Endometrial microvascular endothelial cells (primary cell): ENCODE measurements around the gene ARHGAP29. TPM values are rescaled to one million over a fixed set of nuclear protein-coding genes. Genes with fewer than 3 reads are reported as not detected.

Experiments used
- in situ Hi-C: cut with HindIII; loops from 2 replicates; pipeline ENCODE4 v1.10.0; 2017; ENCODE audit warnings: low sequenced_read_pairs, low pct_unique_long_range_greater_than_20kb; ENCODE audit errors: inconsistent ontology term
- total RNA-seq: library from RNA; depleted of rRNA; stranded (reverse); fragments of >200 nt; gene quantifications from one replicate; pipeline ENCODE4 v1.2.3, GENCODE V29; 2015; ENCODE audit errors: inconsistent ontology term

ARHGAP29 gene
- total RNA-seq, 1 donor from 2014 or later, result 139 TPM

DNA sequence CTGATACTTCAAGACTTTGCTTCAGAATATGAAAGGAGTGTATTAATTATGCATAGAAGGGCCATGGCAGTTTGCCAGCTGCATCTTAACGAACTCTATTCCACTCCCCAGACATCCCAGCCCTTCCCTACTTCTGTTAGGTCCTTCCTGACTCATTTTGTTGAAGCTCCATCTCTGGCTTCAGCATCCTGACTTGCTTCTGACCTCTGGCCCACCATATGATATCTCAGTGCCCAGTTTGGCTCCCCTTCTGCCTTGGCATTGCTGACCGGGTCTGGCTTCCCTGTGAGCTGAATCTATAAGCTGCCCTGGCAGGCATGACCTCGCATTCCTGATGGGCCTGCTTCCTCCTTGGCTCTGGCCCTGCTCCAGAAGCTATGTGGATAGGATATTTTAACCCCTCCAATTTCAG is 27.6 kb upstream of the ARHGAP29 start:
- in situ Hi-C loops, result no loop called here

GRCh38 chr1:94260635-94261387 is 23.4 kb upstream of the ARHGAP29 start:
- in situ Hi-C loops, result no loop called here

- in situ Hi-C loops, result no loop called here
Observed at GRCh38 chr1:94259635-94260289, 22.4 kb upstream of the ARHGAP29 start.

DNA sequence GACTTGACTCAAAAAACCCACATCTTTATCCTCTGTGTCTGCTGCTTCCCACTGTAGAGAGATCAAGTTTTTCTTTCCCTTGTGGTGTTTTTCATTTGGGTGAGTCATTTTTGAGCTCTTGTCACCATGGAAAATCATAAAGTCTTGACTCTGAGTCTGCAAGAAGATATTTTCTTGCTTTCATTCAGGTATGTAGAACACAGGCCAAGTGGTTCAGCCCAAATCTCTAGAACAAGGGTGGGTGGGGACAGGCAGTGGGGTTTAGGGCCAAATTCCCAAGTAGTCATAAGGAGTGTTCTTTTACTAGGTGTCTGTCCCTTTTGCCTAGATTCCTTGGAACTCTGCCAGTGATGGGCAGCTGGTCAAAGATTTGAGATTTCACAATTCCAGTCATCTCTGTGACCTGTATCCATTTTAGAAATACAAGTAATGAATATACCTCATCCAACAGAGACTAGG is 21.5 kb upstream of the ARHGAP29 start:
- in situ Hi-C loops, result no loop called here

DNA sequence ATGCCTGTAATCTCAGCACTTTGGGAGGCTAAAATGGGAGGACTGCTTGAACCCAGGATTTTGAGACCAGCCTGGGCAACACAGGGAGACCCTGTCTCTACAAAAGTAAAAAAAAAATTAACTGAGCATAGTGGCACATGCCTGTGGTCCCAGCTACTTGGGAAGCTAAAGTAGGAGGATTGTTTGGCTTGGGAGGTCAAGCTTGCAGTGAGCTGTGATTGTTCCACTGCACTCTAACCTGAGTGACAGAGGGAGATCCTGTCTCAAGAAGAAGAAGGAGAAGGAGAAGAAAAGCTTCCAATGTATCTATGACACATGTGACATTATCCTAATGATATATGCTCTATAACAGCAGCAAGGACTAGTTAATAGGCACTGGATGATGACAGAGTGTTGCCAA is 20.1 kb upstream of the ARHGAP29 start:
- in situ Hi-C loops, result no loop called here

- in situ Hi-C loops, result no loop called here
Observed at GRCh38 chr1:94255476-94255875, 18.1 kb upstream of the ARHGAP29 start.

DNA sequence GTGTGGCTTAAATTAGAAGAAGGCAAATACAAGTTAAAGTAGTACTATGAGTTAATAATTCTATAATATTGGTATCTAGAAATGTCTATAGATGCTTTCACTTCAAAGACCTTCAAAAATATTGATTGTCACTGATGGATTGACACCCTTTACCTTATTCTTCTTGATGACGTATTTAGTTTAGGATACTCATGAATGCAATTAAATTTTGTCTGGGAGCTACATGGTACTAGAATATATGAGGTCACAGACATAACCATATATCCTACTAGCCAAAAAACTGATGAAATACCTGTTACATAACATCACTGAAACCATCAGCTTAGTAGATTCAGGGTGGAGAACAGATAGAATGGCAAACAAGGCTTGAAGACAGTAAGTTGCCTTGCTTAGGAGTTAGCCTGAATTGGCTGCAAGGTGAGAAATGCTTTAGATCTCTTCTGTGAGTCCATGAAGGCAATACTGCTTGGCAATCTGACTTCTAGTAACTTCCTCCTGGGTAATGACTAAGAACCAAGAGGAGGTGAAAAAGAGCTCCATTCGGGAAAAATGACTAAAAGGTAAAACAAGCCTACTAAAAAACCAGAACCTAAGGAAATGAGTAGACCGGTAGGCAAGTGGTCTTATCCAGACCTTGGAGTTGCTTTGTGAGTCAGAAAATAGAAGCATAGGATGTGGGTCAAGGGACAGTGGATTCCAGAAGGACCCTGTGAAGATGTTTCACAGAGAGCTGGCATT is 16.9 kb upstream of the ARHGAP29 start:
- in situ Hi-C loops, result no loop called here

DNA sequence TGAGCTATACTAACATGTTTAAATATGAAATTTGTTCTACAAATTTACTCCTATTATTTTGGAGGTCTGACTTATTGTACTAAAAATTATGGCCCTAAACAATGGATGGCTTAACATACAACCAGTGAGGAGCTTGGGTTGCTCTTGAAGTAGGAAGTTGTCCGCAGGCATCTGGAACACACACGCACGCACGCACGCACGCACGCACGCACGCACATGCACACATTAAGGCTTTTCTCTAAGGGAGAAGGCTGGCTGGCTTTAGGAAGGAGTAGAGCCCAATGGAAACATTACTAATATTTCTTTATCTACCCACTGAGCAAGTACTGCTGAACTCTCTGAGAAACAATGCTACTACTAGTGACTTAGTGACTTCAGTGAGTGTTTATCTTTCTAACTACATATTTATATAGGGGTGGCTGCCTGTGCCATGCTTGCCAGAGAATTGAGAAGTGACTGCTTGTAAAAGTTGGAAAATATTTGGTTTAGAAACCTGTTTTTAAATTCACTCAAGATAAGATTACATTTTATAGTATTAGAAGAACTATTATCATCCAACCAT is 16.2 kb upstream of the ARHGAP29 start:
- in situ Hi-C loops, result no loop called here

- in situ Hi-C loops, result no loop called here
Observed at GRCh38 chr1:94250341-94250740, 13.0 kb upstream of the ARHGAP29 start.

DNA sequence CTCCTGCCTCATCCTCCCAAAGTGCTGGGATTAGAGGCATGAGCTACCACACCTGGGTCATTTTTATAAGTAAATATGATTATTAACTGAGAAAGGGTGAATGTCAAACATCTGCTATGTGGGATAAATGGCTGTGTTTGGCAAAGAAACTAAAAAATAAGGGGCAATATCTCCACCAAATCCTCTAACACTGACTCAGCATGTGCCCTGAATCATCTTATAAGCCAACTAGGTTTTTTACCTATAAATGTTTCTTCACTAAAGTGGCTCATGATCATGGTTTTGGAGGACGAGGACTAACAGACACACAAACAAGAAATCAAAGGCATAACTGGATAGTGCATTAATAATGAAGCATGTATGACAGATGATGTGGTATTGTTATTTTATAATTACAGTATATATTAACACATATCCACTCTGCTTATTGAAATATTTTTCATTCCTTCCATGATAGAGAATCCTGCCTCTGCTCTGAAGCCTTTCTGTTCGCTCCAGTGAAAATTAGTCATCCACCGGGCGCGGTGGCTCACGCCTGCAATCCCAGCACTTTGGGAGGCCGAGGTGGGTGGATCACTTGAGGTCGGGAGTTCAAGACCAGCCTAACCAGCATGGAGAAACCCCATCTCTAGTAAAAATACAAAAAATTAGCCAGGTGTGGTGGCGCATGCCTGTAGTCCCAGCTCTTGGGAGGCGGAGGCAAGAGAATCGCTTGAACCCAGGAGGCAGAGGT is 11.7 kb upstream of the ARHGAP29 start:
- in situ Hi-C loops, result loop anchor here (10.0 to 25.0 kb wide), 2 partner anchors 66 to 212 kb away; no protein-coding TSS in a partner anchor

DNA sequence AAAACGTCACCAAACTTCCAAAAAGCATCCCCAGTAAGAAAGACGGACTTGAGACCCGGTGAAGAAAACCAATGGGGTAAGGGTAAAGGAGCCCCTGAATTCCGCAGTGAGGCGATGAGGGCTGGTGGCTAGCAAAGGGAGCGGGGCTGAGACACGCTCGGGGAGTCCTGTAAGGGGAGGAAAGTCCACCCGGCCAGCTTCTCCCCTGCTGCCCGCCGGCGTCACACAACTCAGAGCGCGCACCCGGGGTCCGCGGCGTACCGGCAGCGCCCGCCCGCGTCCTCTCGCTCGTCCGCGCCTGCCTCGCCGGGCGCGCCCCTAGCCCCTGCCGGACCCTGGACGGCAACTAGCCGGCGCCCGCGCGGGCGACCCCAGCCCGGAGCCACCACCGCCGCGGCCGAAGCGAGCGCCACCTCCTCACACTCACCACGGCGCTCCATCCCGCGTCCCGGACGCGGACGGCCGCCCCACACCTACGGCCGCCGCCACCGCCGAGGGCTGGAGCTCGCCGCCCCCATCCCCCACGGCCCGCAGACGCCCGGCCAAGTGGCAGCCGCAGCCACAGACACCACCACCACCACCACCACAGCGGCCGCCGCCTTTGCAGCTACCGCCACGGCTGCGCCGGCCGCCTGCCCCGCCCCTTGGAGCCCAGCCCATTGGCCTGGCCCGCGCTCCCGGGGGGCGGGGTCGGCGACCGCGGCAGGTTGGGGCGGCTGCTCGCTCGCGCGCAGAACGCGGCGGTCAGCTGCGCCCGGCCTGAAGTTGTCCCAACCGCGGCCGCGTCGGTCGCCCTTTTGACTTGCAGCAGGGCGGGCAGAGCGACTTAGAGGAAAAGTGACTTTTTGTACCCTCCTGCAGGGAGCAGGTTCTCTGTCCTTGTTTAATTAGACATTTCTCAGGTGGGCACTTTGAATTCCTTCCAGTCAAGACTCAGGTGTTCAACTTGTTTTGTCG is 10.0 kb upstream of the ARHGAP29 start:
- in situ Hi-C loops, result loop anchor here (10.0 to 25.0 kb wide), 2 partner anchors 67 to 210 kb away; no protein-coding TSS in a partner anchor

- in situ Hi-C loops, result loop anchor here (10.0 to 25.0 kb wide), 2 partner anchors 68 to 209 kb away; no protein-coding TSS in a partner anchor
Observed at GRCh38 chr1:94246692-94247137, 9.3 kb upstream of the ARHGAP29 start.

DNA sequence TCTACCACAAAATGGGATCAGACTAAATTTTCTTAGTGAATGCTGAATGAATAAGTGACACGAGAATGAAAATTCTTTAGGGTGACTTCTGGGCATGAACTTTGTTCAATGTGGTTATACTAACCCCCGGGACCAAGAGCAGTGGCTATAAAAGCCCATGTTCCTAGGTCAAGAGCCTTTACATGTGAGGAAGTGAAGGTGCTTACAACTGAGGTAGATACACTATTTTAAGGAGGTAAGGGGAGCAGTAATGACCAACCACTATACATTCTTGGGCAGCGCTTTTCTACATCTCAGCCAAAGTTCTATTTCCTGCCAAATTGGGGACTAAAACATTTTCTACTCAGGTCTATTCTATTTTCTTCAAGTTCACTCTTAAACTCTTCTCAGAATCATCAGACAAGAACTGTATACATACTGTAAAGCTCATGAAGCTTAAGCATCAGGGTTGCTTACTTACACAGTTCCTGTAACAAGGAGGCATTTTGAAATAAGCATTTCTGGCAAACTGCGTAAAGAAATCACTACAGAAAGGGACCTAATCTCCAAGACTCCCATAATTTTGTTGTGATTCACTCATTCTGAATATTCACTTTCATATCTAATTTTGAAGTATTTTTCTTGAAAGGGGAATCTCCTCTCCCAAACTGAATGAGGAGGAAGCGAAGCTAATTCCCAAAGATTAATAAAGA is 8.5 kb upstream of the ARHGAP29 start:
- in situ Hi-C loops, result loop anchor here (10.0 to 25.0 kb wide), 2 partner anchors 69 to 209 kb away; no protein-coding TSS in a partner anchor

- in situ Hi-C loops, result loop anchor here (10.0 to 25.0 kb wide), 2 partner anchors 70 to 208 kb away; no protein-coding TSS in a partner anchor
Observed at GRCh38 chr1:94244816-94245215, 7.4 kb upstream of the ARHGAP29 start.

DNA sequence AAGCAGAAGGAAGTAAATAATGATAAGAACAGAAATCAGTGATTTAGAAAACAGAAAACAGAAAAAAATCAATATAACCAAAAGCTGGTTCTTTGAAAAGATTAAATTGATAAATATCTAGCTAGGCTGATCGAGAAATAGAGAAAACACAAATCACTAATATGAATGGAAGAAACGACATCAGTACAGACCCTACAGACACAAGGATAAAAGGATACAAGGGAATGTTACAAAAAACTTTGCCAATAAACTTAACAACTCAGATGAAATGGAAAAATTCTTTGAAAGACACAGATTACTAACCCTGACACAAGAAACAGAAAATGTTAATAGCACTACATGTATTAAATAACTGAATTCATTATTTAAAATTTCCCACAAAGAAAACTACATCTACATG is 6.3 kb upstream of the ARHGAP29 start:
- in situ Hi-C loops, result loop anchor here (10.0 to 25.0 kb wide), 2 partner anchors 71 to 206 kb away; no protein-coding TSS in a partner anchor

DNA sequence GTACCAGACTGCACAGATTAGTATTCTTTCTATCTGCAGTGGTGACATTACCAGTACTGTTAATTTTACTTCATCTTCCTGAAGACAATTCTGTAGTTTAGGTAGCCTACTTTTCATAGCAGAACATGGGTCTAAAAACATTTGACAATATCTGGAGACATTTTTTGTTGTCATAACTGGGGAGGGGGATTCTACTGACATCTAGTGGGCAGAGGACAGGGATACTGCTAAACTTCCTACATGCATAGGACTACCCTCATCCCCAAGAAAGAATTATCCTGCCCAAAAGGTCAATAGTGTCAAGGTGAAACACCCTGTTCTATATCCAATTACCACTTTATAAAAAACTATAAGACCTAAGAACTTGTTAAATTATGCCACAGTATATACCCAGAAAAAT is 3.4 kb upstream of the ARHGAP29 start:
- in situ Hi-C loops, result loop anchor here (10.0 to 25.0 kb wide), 2 partner anchors 74 to 204 kb away; no protein-coding TSS in a partner anchor
